Lower leg skin (tissue), 4 donors: ENCODE data around the gene PPP1R15A. TPM values are rescaled to one million over a fixed set of nuclear protein-coding genes. Genes with fewer than 3 reads are reported as not detected.

Experiments
- DNase-seq, 2 donors: peaks; one replicate each; pipeline ENCODE4 v3.0.0-alpha.2; 2019; ENCODE audit warnings: low spot score in 2 of 2
- H3K4me3 ChIP-seq: fragments of 200-600 bp; sonication (generic); 2 replicates; pipeline ENCODE4 v1.5.1; 2017; ENCODE audit warnings: mild to moderate bottlenecking, low read depth; ENCODE audit not compliant: poor library complexity, severe bottlenecking
- CTCF ChIP-seq, 3 donors: fragments of 450-650 bp; IDR thresholded peaks; one replicate each; pipeline ENCODE4 v1.5.1; 2016; ENCODE audit warnings: antibody characterized with exemption in 3 of 3, mild to moderate bottlenecking in 3 of 3, moderate library complexity in 2 of 3
- POLR2A ChIP-seq, 2 donors: fragments of 450-650 bp; IDR thresholded peaks; one replicate each; pipeline ENCODE4 v1.6.1; 2016 to 2017; ENCODE audit warnings: antibody characterized with exemption in 2 of 2, mild to moderate bottlenecking in 1 of 2, moderate library complexity in 1 of 2
- WGBS, 2 donors: methylation state at CpG; one replicate each; pipeline ENCODE4 v1.1.5; 2018; 5-methylcytosine and 5-hydroxymethylcytosine counted together
- intact Hi-C: fragments of 100-400 bp; cut with DNase I; formaldehyde crosslinking; loops from one replicate; pipeline ENCODE4 v1.15.0; 2023; ENCODE audit warnings: low total_unique reads
- total RNA-seq, 4 donors: library from RNA; depleted of rRNA; stranded (reverse); fragments of >200 nt; gene quantifications; one replicate each; pipeline ENCODE4 v1.1.0, GENCODE V29; 2016

The PPP1R15A gene
- total RNA-seq, 4 donors from 2014 or later = 91.6 to 152 (median 97.5) TPM

GRCh38 chr19:48859711-48860572, 12.3 kb upstream of the PPP1R15A start:
- 89 to 91% methylated on average over 30 of the region's 30 CpGs for WGBS, 2 donors
- intact Hi-C loops = no loop called here
- H3K4me3 ChIP-seq = no peak overlapping the region
- DNase-seq = no peak
- no peak for TF ChIP-seq POLR2A (IDR thresholded peaks at IDR 0.05)
- TF ChIP-seq CTCF (IDR thresholded peaks at IDR 0.05) = no peak

DNA sequence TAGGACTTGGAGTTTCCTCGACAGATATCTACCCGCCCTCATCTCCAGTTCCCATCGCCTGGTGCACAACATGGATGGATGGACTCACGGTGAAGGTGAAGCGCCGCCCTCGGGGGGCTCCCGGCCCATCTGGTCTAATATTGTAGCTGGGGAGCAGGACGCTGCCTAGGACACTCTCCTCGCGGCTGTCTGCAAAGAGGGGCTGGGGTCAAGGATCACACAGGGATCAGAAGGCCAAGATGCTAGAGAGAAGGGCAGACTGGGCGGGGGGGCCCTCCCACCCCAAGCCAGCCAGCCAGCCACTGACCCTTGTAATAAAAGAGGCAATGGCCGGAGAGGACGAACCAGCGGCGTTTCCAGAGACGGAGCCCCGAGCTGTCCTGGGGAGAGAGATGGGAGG, 10.9 kb upstream of the PPP1R15A start:
- intact Hi-C loops = no loop called here
- 85 to 92% methylated on average over 18 of the region's 18 CpGs for WGBS, 2 donors
- no peak overlapping the region for H3K4me3 ChIP-seq
- DNase-seq = no peak
- TF ChIP-seq CTCF (IDR thresholded peaks at IDR 0.05) = no peak
- no peak for TF ChIP-seq POLR2A (IDR thresholded peaks at IDR 0.05)

GRCh38 chr19:48862827-48863226, 9.4 kb upstream of the PPP1R15A start:
- intact Hi-C loops = no loop called here
- 70 to 74% methylated on average over 7 of the region's 7 CpGs for WGBS, 2 donors
- TF ChIP-seq POLR2A (IDR thresholded peaks at IDR 0.05) (no peak), CTCF (IDR thresholded peaks at IDR 0.05) (no peak)

GRCh38 chr19:48866692-48867091, 5.5 kb upstream of the PPP1R15A start:
- no peak overlapping the region for H3K4me3 ChIP-seq
- DNase-seq = no peak
- TF ChIP-seq CTCF (IDR thresholded peaks at IDR 0.05) (no peak), POLR2A (IDR thresholded peaks at IDR 0.05) (no peak)
- 54 to 57% methylated on average over 6 of the region's 6 CpGs for WGBS, 2 donors
- intact Hi-C loops = no loop called here

More at GRCh38 chr19:48862827-48863226, 9.4 kb upstream of the PPP1R15A start:
- no peak for DNase-seq
- H3K4me3 ChIP-seq = no peak overlapping the region

- WGBS, 2 donors = 35 to 59% methylated on average over 14 of the region's 14 CpGs
- DNase-seq = no peak
- no peak for TF ChIP-seq POLR2A (IDR thresholded peaks at IDR 0.05)
- no peak for TF ChIP-seq CTCF (IDR thresholded peaks at IDR 0.05)
- intact Hi-C loops = no loop called here
- no peak overlapping the region for H3K4me3 ChIP-seq
Measured at GRCh38 chr19:48867123-48867745, 5.0 kb upstream of the PPP1R15A start.
